Activated CD8-positive, alpha-beta memory T cell treated with anti-CD3 and anti-CD28 coated beads, Interleukin-2, amount 50 U/mL, for 48 hours (primary cell): Measurements from ENCODE around the gene CGB1.
"Not testable (repeated sequence)": the region's sequence is repeated elsewhere in the genome, so short reads cannot be mapped to it uniquely, and the experiment has no call there.

ENCODE experiments used
- DNase-seq: peaks from one replicate; pipeline ENCODE4 v3.0.0-alpha.2; 2020

Gene CGB1

GRCh38 chr19:49057636-49058234 is 21.0 kb upstream of the CGB1 start, which contains the start of gene CGB7:
TSS of gene CGB7 (minus strand) at chr19:49057749. CDS start at chr19:49055375, 2,374 bp downstream.
- DNase-seq, result no peak

GRCh38 chr19:49056902-49057596 is 20.4 kb upstream of the CGB1 start:
- DNase-seq, result not testable (repeated sequence)

- peak; percentile 76 for DNase-seq
Observed at GRCh38 chr19:49056101-49056901, 19.6 kb upstream of the CGB1 start.

- not testable (repeated sequence) for DNase-seq
Observed at GRCh38 chr19:49050376-49051033, 13.8 kb upstream of the CGB1 start.

GRCh38 chr19:49049834-49050233 is 13.1 kb upstream of the CGB1 start:
- DNase-seq, result not testable (repeated sequence)

GRCh38 chr19:49049011-49049410 is 12.3 kb upstream of the CGB1 start, which contains the start of gene CGB8:
TSS of gene CGB8 (minus strand) at chr19:49049111. CDS start at chr19:49048739, 372 bp downstream.
- DNase-seq, result not testable (repeated sequence)

- not testable (repeated sequence) for DNase-seq
Observed at GRCh38 chr19:49043548-49043947, 6.9 kb upstream of the CGB1 start, which contains the start of gene CGB5. TSS of gene CGB5 (plus strand) at chr19:49043848. CDS start at chr19:49044210, 362 bp downstream.

GRCh38 chr19:49042666-49043065 is 6.0 kb upstream of the CGB1 start:
- DNase-seq, result not testable (repeated sequence)

- DNase-seq, result no peak
Observed at GRCh38 chr19:49042177-49042576, 5.5 kb upstream of the CGB1 start.

GRCh38 chr19:49039736-49040135 is 3.0 kb upstream of the CGB1 start:
- DNase-seq, result not testable (repeated sequence)

GRCh38 chr19:49038557-49039276 is 2.0 kb upstream of the CGB1 start:
- DNase-seq, result not testable (repeated sequence)

- not testable (repeated sequence) for DNase-seq
Observed at GRCh38 chr19:49038111-49038510, 1.4 kb upstream of the CGB1 start.

GRCh38 chr19:49031642-49032301 is 4.9 kb downstream of the CGB1 start, which contains the start of gene CGB2:
TSS of gene CGB2 (plus strand) at chr19:49031890. CDS start at chr19:49032096, 206 bp downstream.
- DNase-seq, result peak; percentile 93

- not testable (repeated sequence) for DNase-seq
Observed at GRCh38 chr19:49030323-49030722, 6.4 kb downstream of the CGB1 start.

GRCh38 chr19:49029749-49030148 is 6.9 kb downstream of the CGB1 start:
- DNase-seq, result not testable (repeated sequence)

GRCh38 chr19:49028686-49029085 is 8.0 kb downstream of the CGB1 start:
- DNase-seq, result not testable (repeated sequence)

GRCh38 chr19:49025599-49025998 is 11.1 kb downstream of the CGB1 start:
- not testable (repeated sequence) for DNase-seq

- DNase-seq, result not testable (repeated sequence)
Observed at GRCh38 chr19:49025088-49025487, 11.6 kb downstream of the CGB1 start.

GRCh38 chr19:49024233-49024632 is 12.5 kb downstream of the CGB1 start, which contains the start of gene CGB3:
TSS of gene CGB3 (minus strand) at chr19:49024333. CDS start at chr19:49023971, 362 bp downstream.
- not testable (repeated sequence) for DNase-seq

GRCh38 chr19:49022116-49022515 is 14.6 kb downstream of the CGB1 start:
- DNase-seq, result no peak
